ENCODE data around the gene JAM3.

JAM3 gene

GRCh38 chr11:134196756-134197155 lies 127.9 kb downstream of the JAM3 start:
- TF ChIP-seq CTCF (IDR thresholded peaks at IDR 0.05; ENCODE audit: insufficient read depth, low read length, poor library complexity, severe bottlenecking) (no peak), EZH2phosphoT487 (conservative IDR thresholded peaks at IDR 0.05; ENCODE audit: low read length) (no peak)
- no peaks in the 10 kb centered on the region for H3K9me2 ChIP-seq (replicated peaks; ENCODE audit: insufficient read depth, low read length)
- H3F3A ChIP-seq (ENCODE audit: insufficient read depth): no peaks in the 10 kb centered on the region
- H3K27me3 ChIP-seq (ENCODE audit: low read length): no peaks in the 10 kb centered on the region
- no peak overlapping the region for H3K4me3 ChIP-seq (ENCODE audit: insufficient read depth, low read length, poor library complexity, severe bottlenecking)
- no peaks in the 10 kb centered on the region for H3K9me3 ChIP-seq (ENCODE audit: insufficient read depth, low read length)
- H3K36me3 ChIP-seq (ENCODE audit: low read length): peaks cover 4% of the 10 kb centered on the region; the same call in 1 of the 2 replicates
- H4K20me1 ChIP-seq (ENCODE audit: low read depth, low read length): no peaks in the 10 kb centered on the region
- no peak overlapping the region for H2AFZ ChIP-seq (ENCODE audit: low read depth, low read length, severe bottlenecking)
- H3K79me2 ChIP-seq (ENCODE audit: insufficient read depth, low read length): no peaks in the 10 kb centered on the region
- no peak overlapping the region for H3K4me2 ChIP-seq (ENCODE audit: low read depth, low read length, poor library complexity, severe bottlenecking)
- no peak overlapping the region for H3K27ac ChIP-seq (ENCODE audit: low read depth, low read length)
- H3K9ac ChIP-seq (ENCODE audit: low read length): no peak overlapping the region

GRCh38 chr11:134199531-134199930 lies 130.7 kb downstream of the JAM3 start:
- H3K9ac ChIP-seq (ENCODE audit: low read length): no peak overlapping the region
- H3K79me2 ChIP-seq (ENCODE audit: insufficient read depth, low read length): no peaks in the 10 kb centered on the region
- H2AFZ ChIP-seq (ENCODE audit: low read depth, low read length, severe bottlenecking): no peak overlapping the region
- no peaks in the 10 kb centered on the region for H4K20me1 ChIP-seq (ENCODE audit: low read depth, low read length)
- H3K4me3 ChIP-seq (ENCODE audit: insufficient read depth, low read length, poor library complexity, severe bottlenecking): no peak overlapping the region
- H3K27me3 ChIP-seq (ENCODE audit: low read length): no peaks in the 10 kb centered on the region
- H3K27ac ChIP-seq (ENCODE audit: low read depth, low read length): no peak overlapping the region
- H3F3A ChIP-seq (ENCODE audit: insufficient read depth): no peaks in the 10 kb centered on the region
- TF ChIP-seq EZH2phosphoT487 (conservative IDR thresholded peaks at IDR 0.05; ENCODE audit: low read length): no peak
- no peak for TF ChIP-seq CTCF (IDR thresholded peaks at IDR 0.05; ENCODE audit: insufficient read depth, low read length, poor library complexity, severe bottlenecking)
- H3K4me2 ChIP-seq (ENCODE audit: low read depth, low read length, poor library complexity, severe bottlenecking): no peak overlapping the region
- H3K9me3 ChIP-seq (ENCODE audit: insufficient read depth, low read length): no peaks in the 10 kb centered on the region
- H3K9me2 ChIP-seq (replicated peaks; ENCODE audit: insufficient read depth, low read length): no peaks in the 10 kb centered on the region
- 0 out of 2 replicates have a peak, but pooled peaks cover 3% of the 10 kb centered on the region for H3K36me3 ChIP-seq (ENCODE audit: low read length)

GRCh38 chr11:134200688-134201087 lies 131.8 kb downstream of the JAM3 start:
- H3K27ac ChIP-seq (ENCODE audit: low read depth, low read length): no peak overlapping the region
- no peaks in the 10 kb centered on the region for H3K27me3 ChIP-seq (ENCODE audit: low read length)
- H3K9me3 ChIP-seq (ENCODE audit: insufficient read depth, low read length): no peaks in the 10 kb centered on the region
- no peak overlapping the region for H3K9ac ChIP-seq (ENCODE audit: low read length)
- H3K4me3 ChIP-seq (ENCODE audit: insufficient read depth, low read length, poor library complexity, severe bottlenecking): no peak overlapping the region
- H3K36me3 ChIP-seq (ENCODE audit: low read length): 0 out of 2 replicates have a peak, but pooled peaks cover 3% of the 10 kb centered on the region
- no peaks in the 10 kb centered on the region for H3K9me2 ChIP-seq (replicated peaks; ENCODE audit: insufficient read depth, low read length)
- H2AFZ ChIP-seq (ENCODE audit: low read depth, low read length, severe bottlenecking): no peak overlapping the region
- no peaks in the 10 kb centered on the region for H3K79me2 ChIP-seq (ENCODE audit: insufficient read depth, low read length)
- H3K4me2 ChIP-seq (ENCODE audit: low read depth, low read length, poor library complexity, severe bottlenecking): no peak overlapping the region
- no peaks in the 10 kb centered on the region for H3F3A ChIP-seq (ENCODE audit: insufficient read depth)
- TF ChIP-seq CTCF (IDR thresholded peaks at IDR 0.05; ENCODE audit: insufficient read depth, low read length, poor library complexity, severe bottlenecking) (no peak), EZH2phosphoT487 (conservative IDR thresholded peaks at IDR 0.05; ENCODE audit: low read length) (no peak)
- no peaks in the 10 kb centered on the region for H4K20me1 ChIP-seq (ENCODE audit: low read depth, low read length)

All from SU-DHL-6 (cell line).